H9 (cell line): ENCODE measurements around the gene SORCS2. TPM values are rescaled to one million over a fixed set of nuclear protein-coding genes. Genes with fewer than 3 reads are reported as not detected.

Experiments used
- DNase-seq: peaks from one replicate; pipeline ENCODE4 v3.0.0-alpha.2; 2017
- H2AFZ ChIP-seq: one replicate; pipeline ENCODE4 v1.6.1; 2013; ENCODE audit warnings: mild to moderate bottlenecking, low read length, control low read depth, moderate library complexity
- H2AK5ac ChIP-seq: 2 replicates; pipeline ENCODE4 v1.6.1; 2013; ENCODE audit warnings: low read length, control low read depth, mixed read lengths; ENCODE audit not compliant: insufficient read length
- H2BK120ac ChIP-seq: one replicate; pipeline ENCODE4 v1.6.1; 2013; ENCODE audit warnings: low read depth, mild to moderate bottlenecking, low read length, control low read depth, inconsistent platforms; ENCODE audit not compliant: poor library complexity, severe bottlenecking
- H2BK12ac ChIP-seq: 2 replicates; pipeline ENCODE4 v1.6.1; 2013; ENCODE audit warnings: low read length, control low read depth, mixed read lengths, low read depth; ENCODE audit not compliant: insufficient read length
- H2BK15ac ChIP-seq: 2 replicates; pipeline ENCODE4 v1.6.1; 2013; ENCODE audit warnings: low read depth, low read length, control low read depth
- H2BK20ac ChIP-seq: one replicate; pipeline ENCODE4 v1.6.1; 2013; ENCODE audit warnings: low read depth, mild to moderate bottlenecking, low read length, control low read depth, inconsistent platforms; ENCODE audit not compliant: poor library complexity, severe bottlenecking
- H2BK5ac ChIP-seq: 2 replicates; pipeline ENCODE4 v1.6.1; 2013; ENCODE audit warnings: low read length, control low read depth, mixed read lengths; ENCODE audit not compliant: insufficient read length
- H3K14ac ChIP-seq: 2 replicates; pipeline ENCODE4 v1.6.1; 2013; ENCODE audit warnings: low read length, control low read depth; ENCODE audit not compliant: insufficient read depth
- H3K18ac ChIP-seq: 2 replicates; pipeline ENCODE4 v1.6.1; 2013; ENCODE audit warnings: low read depth, mild to moderate bottlenecking, mixed read lengths, low read length, control low read depth; ENCODE audit not compliant: insufficient read length
- H3K23ac ChIP-seq: 2 replicates; pipeline ENCODE4 v1.6.1; 2013; ENCODE audit warnings: low read length, control low read depth, mixed read lengths, low read depth; ENCODE audit not compliant: insufficient read length
- H3K23me2 ChIP-seq: 2 replicates; pipeline ENCODE4 v1.6.1; 2013; ENCODE audit warnings: low read depth, mild to moderate bottlenecking, mixed read lengths, low read length, control low read depth; ENCODE audit not compliant: insufficient read length, poor library complexity, severe bottlenecking
- H3K27ac ChIP-seq: 2 replicates; pipeline ENCODE4 v1.5.1; 2013; ENCODE audit warnings: low read length, control low read depth, mixed read lengths, low read depth; ENCODE audit not compliant: insufficient read length
- H3K27me3 ChIP-seq: 2 replicates; pipeline ENCODE4 v1.6.1; 2013; ENCODE audit warnings: low read length, control low read depth, inconsistent platforms; ENCODE audit not compliant: insufficient read depth
- H3K4ac ChIP-seq: 2 replicates; pipeline ENCODE4 v1.6.1; 2013; ENCODE audit warnings: low read depth, mild to moderate bottlenecking, control low read depth, inconsistent platforms, low read length, moderate library complexity
- H3K4me1 ChIP-seq: 2 replicates; pipeline ENCODE4 v1.6.1; 2013; ENCODE audit warnings: low read length, control low read depth, inconsistent platforms; ENCODE audit not compliant: insufficient read depth
- H3K4me2 ChIP-seq: 2 replicates; pipeline ENCODE4 v1.6.1; 2013; ENCODE audit warnings: low read length, control low read depth, mixed read lengths; ENCODE audit not compliant: insufficient read length, insufficient read depth
- H3K56ac ChIP-seq: 2 replicates; pipeline ENCODE4 v1.6.1; 2013; ENCODE audit warnings: low read depth, mild to moderate bottlenecking, mixed read lengths, low read length, control low read depth; ENCODE audit not compliant: insufficient read length
- H3K79me1 ChIP-seq: 2 replicates; pipeline ENCODE4 v1.6.1; 2013; ENCODE audit warnings: low read depth, mild to moderate bottlenecking, moderate library complexity, low read length, control low read depth, inconsistent platforms; ENCODE audit not compliant: insufficient read depth, poor library complexity, severe bottlenecking
- H3K79me2 ChIP-seq: 2 replicates; pipeline ENCODE4 v1.6.1; 2013; ENCODE audit warnings: low read length, control low read depth, inconsistent platforms; ENCODE audit not compliant: insufficient read depth
- H3K9ac ChIP-seq: 2 replicates; pipeline ENCODE4 v1.6.1; 2013; ENCODE audit warnings: low read length, control low read depth, mixed read lengths; ENCODE audit not compliant: insufficient read length; ENCODE audit errors: extremely low read depth
- H3K9me3 ChIP-seq: one replicate; pipeline ENCODE4 v1.6.1; 2013; ENCODE audit warnings: low read depth, low read length, inconsistent platforms; ENCODE audit not compliant: control insufficient read depth
- H3T11ph ChIP-seq: one replicate; pipeline ENCODE4 v1.6.1; 2013; ENCODE audit warnings: mild to moderate bottlenecking, low read length, control low read depth, inconsistent platforms
- H4K20me1 ChIP-seq: one replicate; pipeline ENCODE4 v1.6.1; 2013; ENCODE audit not compliant: control insufficient read depth, insufficient read length, insufficient read depth
- H4K5ac ChIP-seq: 2 replicates; pipeline ENCODE4 v1.6.1; 2013; ENCODE audit warnings: low read depth, mild to moderate bottlenecking, mixed read lengths, low read length, control low read depth; ENCODE audit not compliant: insufficient read length
- H4K8ac ChIP-seq: replicated peaks from 2 replicates; pipeline ENCODE4 v1.6.1; 2013; ENCODE audit warnings: low read length, control low read depth, mixed read lengths, low read depth; ENCODE audit not compliant: insufficient read length
- H4K91ac ChIP-seq: 2 replicates; pipeline ENCODE4 v1.6.1; 2013; ENCODE audit warnings: low read depth, mild to moderate bottlenecking, moderate library complexity, mixed read lengths, low read length, control low read depth; ENCODE audit not compliant: insufficient read length
- H3K27ac Mint-ChIP-seq, 3 experiments: 2 replicates in 2 of 3; 3 replicates in 1 of 3; pipeline ENCODE4 v1.8.0; 2020 to 2021; ENCODE audit warnings: mixed read lengths in 3 of 3, mild to moderate bottlenecking in 1 of 3, moderate library complexity in 1 of 3
- H3K27me3 Mint-ChIP-seq: 2 replicates; pipeline ENCODE4 v1.8.0; 2021; ENCODE audit warnings: low read depth, mild to moderate bottlenecking, moderate library complexity, mixed read lengths
- H3K36me3 Mint-ChIP-seq, 3 experiments: 2 replicates in 2 of 3; 3 replicates in 1 of 3; pipeline ENCODE4 v1.8.0; 2020 to 2021; ENCODE audit warnings: low read depth in 3 of 3, mixed read lengths in 3 of 3; ENCODE audit not compliant: insufficient read depth in 1 of 3
- H3K4me1 Mint-ChIP-seq, 2 experiments: 2 replicates each; pipeline ENCODE4 v1.8.0; 2020; ENCODE audit warnings: mixed read lengths in 2 of 2
- H3K4me3 Mint-ChIP-seq, 2 experiments: 2 replicates in 1 of 2; 3 replicates in 1 of 2; pipeline ENCODE4 v1.8.0; 2020 to 2021; ENCODE audit warnings: mild to moderate bottlenecking in 2 of 2, mixed read lengths in 2 of 2, moderate library complexity in 1 of 2
- H3K9me3 Mint-ChIP-seq, 2 experiments: 2 replicates in 1 of 2; 3 replicates in 1 of 2; pipeline ENCODE4 v1.8.0; 2020; ENCODE audit warnings: mild to moderate bottlenecking in 2 of 2, mixed read lengths in 2 of 2, moderate library complexity in 1 of 2
- CTCF ChIP-seq: fragments of 200-600 bp; sonication (generic); conservative IDR thresholded peaks from 3 replicates; pipeline ENCODE4 v1.8.0; 2021; ENCODE audit warnings: antibody characterized with exemption, mild to moderate bottlenecking
- WGBS: extraction: QIAGEN DNeasy Blood & Tissue Kit; methylation state at CpG from one replicate; pipeline ENCODE4 v1.1.7; 2013; ENCODE audit warnings: missing lambda C conversion rate, low lambda C conversion rate, mixed read lengths; ENCODE audit not compliant: insufficient read length; ENCODE audit errors: extremely low coverage; 5-methylcytosine and 5-hydroxymethylcytosine counted together
- total RNA-seq: library from RNA; stranded (reverse); gene quantifications from 2 replicates; pipeline ENCODE4 v1.2.1, GENCODE V29; 2021

SORCS2 gene
- total RNA-seq, 1 experiment from 2014 or later = 0.57 TPM

GRCh38 chr4:7557456-7557855 lies 365.1 kb downstream of the SORCS2 start:
- Mint-ChIP-seq H3K27ac (peak overlapping the region in 1 of 3 experiments; percentile 50; a peak in 2 of 7 replicates), H3K9me3 (peaks cover 23 to 26% of the 10 kb centered on the region in 2 experiments), H3K36me3 (peaks cover 6 to 13% (median 6%) of the 10 kb centered on the region in 3 experiments; a peak in 6 of 7 replicates), H3K4me3 (no peak overlapping the region), H3K4me1 (no peaks in the 10 kb centered on the region), H3K27me3 (peaks cover 20% of the 10 kb centered on the region)
- Histone ChIP-seq H3K23ac (no peak overlapping the region), H3K79me1 (no peaks in the 10 kb centered on the region), H3K14ac (no peak overlapping the region), H2BK15ac (no peak overlapping the region), H4K91ac (no peak overlapping the region), H3K56ac (no peak overlapping the region), H3K4ac (no peak overlapping the region), H3K4me1 (no peaks in the 10 kb centered on the region), H4K8ac (no peak overlapping the region), H3K27me3 (no peaks in the 10 kb centered on the region), H3K23me2 (no peaks in the 10 kb centered on the region), H2BK5ac (no peak overlapping the region), H4K20me1 (no peaks in the 10 kb centered on the region), H3K18ac (no peak overlapping the region), H2BK12ac (no peak overlapping the region), H4K5ac (no peak overlapping the region), H3K4me2 (no peak overlapping the region), H2BK20ac (no peak overlapping the region), H3T11ph (no peak overlapping the region), H2BK120ac (no peak overlapping the region), H3K79me2 (no peaks in the 10 kb centered on the region), H3K27ac (no peak overlapping the region), H2AFZ (no peak overlapping the region), H3K9ac (no peak overlapping the region), H2AK5ac (no peak overlapping the region), H3K9me3 (peaks cover 15% of the 10 kb centered on the region)
- no peak for TF ChIP-seq CTCF
- no CpG with 5 or more reads among the region's 7 CpGs for WGBS
- no peak for DNase-seq
